Hippocampal formation (tissue), 2 donors: Measurements from ENCODE around the gene SLU7.
A peak's percentile ranks its signal among the peaks of the same experiment; 100 is the strongest.

ENCODE experiments used
- DNase-seq, 2 donors: peaks; one replicate each; lab custom pipeline; 2025; lab: John Stamatoyannopoulos, UW

The SLU7 gene

GRCh38 chr5:160418561-160419457 lies at the start of gene SLU7:
SLU7 (minus strand) TSS chr5:160419081; CDS start chr5:160415294, 3,787 bp downstream.
- peak; percentile 88 to 90 for DNase-seq

GRCh38 chr5:160468363-160468975 lies 49.6 kb upstream of the SLU7 start:
- no peak for DNase-seq

- peak in 1 of 2 donors; percentile 42 for DNase-seq
Observed at GRCh38 chr5:160467555-160468362, 48.9 kb upstream of the SLU7 start.

- no peak for DNase-seq
Observed at GRCh38 chr5:160466889-160467554, 48.1 kb upstream of the SLU7 start.

- no peak for DNase-seq
Observed at GRCh38 chr5:160466116-160466515, 47.2 kb upstream of the SLU7 start.

GRCh38 chr5:160464466-160464797 lies 45.6 kb upstream of the SLU7 start:
- DNase-seq: no peak

- DNase-seq: no peak
Observed at GRCh38 chr5:160463740-160464465, 45.0 kb upstream of the SLU7 start.

- DNase-seq: no peak
Observed at GRCh38 chr5:160463227-160463626, 44.3 kb upstream of the SLU7 start.

GRCh38 chr5:160462167-160462566 lies 43.3 kb upstream of the SLU7 start:
- no peak for DNase-seq

GRCh38 chr5:160461378-160461777 lies 42.5 kb upstream of the SLU7 start:
- no peak for DNase-seq

GRCh38 chr5:160460377-160461049 lies 41.6 kb upstream of the SLU7 start:
- no peak for DNase-seq

GRCh38 chr5:160458806-160459800 lies 40.2 kb upstream of the SLU7 start:
- no peak for DNase-seq

- no peak for DNase-seq
Observed at GRCh38 chr5:160457252-160457651, 38.4 kb upstream of the SLU7 start.

GRCh38 chr5:160456480-160457177 lies 37.7 kb upstream of the SLU7 start:
- DNase-seq: no peak

GRCh38 chr5:160455600-160455999 lies 36.7 kb upstream of the SLU7 start:
- DNase-seq: no peak

- no peak for DNase-seq
Observed at GRCh38 chr5:160453751-160454150, 34.9 kb upstream of the SLU7 start.

- no peak for DNase-seq
Observed at GRCh38 chr5:160452795-160453194, 33.9 kb upstream of the SLU7 start.

- no peak for DNase-seq
Observed at GRCh38 chr5:160452036-160452435, 33.2 kb upstream of the SLU7 start.

GRCh38 chr5:160451281-160451680 lies 32.4 kb upstream of the SLU7 start:
- no peak for DNase-seq
